ENCODE data around the gene TMEM141.
"Not testable (repeated sequence)": the region's sequence is repeated elsewhere in the genome, so short reads cannot be mapped to it uniquely, and the experiment has no call there.

Gene TMEM141

DNA sequence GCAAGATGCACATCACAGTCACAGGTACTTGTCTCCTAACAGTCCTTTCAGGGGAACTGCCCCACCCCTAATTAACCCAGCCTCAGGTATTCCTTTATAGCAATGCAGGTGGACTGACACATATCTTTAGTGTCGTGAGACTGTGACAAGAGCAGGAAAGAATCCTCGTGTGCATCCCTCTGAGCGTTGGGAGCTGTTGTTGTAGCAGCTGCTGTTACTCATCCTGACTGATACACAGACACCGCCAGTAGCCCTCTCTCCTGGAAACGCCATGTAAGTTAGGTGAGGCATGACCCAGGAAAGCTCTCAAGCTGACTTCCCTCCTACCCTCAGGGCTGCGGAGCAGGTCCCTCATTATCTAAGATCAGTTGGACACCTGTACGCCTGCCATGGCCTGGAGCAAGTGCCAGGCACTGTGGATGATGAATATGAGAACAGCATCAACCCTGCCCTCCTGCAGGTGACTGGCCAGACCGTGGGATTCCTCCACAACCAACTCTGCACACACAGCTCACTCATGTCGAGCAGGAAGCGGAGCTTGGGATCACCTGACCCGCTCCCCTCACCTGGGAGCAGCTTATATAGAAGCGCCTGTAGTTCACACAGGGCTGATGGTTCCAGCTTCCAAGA is 16.6 kb upstream of the TMEM141 start:
- no peak for DNase-seq

GRCh38 chr9:136775191-136775590 is 16.0 kb upstream of the TMEM141 start:
- no peak for DNase-seq

- no peak for DNase-seq
These were observed 14.2 kb upstream of the TMEM141 start for GRCh38 chr9:136776947-136777346.

GRCh38 chr9:136777359-136777758 is 13.8 kb upstream of the TMEM141 start:
- DNase-seq = no peak

GRCh38 chr9:136779808-136780207 is 11.3 kb upstream of the TMEM141 start:
- DNase-seq = no peak

GRCh38 chr9:136782452-136782851 is 8.7 kb upstream of the TMEM141 start:
- no peak for DNase-seq

DNA sequence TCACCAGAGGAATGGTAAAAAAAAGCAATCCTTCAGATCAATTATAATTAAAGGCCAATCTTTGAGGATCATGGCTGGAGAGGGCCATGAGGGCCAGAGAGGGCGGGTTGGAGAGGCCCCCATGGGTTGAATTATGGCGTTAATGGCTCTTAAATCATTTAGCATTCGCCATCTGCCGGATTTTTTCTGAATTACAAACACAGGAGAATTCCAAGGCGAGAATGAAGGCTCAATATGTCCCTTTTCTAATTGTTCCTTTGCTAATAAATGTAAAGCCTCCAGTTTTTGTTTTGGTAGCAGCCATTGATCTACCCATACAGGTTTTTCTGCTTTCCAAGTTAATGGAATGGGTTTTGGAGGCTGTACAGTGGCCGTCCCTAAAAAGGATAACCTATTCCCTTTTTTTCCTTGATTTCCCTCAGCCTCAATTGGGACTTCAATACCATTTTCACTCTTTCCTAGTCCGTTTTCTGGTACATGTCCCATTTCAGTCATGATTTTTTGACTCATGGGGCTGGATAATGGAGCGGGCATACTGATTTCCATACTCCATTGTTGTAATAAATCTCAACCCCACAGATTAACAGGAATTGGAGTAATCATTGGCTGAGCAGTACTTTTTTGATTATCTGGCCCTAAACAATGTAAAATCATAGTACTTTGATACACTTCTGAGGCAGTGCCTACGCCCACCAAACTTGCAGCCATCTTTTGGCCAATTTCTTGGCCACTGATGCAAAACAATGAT is 6.7 kb upstream of the TMEM141 start:
- no peak for DNase-seq

DNA sequence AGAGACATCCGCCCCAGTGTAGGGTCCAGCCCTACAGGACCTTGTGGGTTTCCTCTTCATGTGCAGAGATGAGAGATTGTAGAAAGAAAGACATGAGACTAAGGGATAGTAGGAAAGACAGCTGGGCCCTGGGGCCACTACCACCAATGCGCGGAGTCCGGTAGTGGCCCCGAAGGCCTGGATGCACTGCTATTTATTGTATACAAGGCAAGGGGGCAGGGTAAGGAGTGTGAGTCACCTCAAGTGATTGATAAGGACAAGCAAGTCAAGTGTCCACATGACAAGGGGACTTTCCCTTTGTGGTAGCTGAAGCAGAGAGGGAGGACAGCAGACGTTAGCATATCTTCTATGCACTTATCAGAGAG is 6.2 kb upstream of the TMEM141 start:
- no peak for DNase-seq

DNA sequence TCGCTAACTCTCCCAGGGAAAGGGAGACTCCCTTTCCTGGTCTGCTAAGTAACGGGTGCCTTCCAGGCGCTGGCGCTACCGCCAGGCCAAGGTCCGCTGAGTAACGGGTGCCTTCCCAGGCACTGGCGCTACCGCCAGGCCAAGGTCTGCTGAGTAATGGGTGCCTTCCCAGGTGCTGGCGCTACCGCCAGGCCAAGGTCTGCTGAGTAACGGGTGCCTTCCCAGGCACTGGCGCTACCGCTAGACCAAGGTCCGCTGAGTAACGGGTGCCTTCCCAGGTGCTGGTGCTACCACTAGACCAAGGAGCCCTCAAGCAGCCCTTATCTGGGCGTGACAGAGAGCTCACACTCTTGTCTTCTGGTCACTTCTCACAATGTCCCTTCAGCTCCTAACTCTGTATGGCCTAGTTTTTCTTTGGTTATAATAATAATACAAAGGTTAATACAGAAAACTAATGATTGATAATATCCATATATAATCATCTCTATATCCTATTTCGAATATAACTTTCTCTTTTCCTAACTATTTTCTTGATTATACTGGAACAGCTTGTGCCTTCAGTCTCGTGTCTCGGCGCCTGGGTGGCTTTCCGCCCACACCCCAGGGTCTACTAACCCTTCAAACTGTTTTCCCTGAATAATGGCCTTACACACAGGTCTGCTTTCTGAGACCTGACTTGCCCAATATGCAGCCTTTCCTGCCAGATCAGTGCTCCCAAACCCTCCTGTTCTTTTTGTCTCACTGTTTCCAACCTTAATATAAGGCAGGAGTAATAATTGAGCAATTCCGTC is 5.4 kb upstream of the TMEM141 start:
- not testable (repeated sequence) for DNase-seq

GRCh38 chr9:136786451-136786850 is 4.7 kb upstream of the TMEM141 start:
- DNase-seq = no peak

DNA sequence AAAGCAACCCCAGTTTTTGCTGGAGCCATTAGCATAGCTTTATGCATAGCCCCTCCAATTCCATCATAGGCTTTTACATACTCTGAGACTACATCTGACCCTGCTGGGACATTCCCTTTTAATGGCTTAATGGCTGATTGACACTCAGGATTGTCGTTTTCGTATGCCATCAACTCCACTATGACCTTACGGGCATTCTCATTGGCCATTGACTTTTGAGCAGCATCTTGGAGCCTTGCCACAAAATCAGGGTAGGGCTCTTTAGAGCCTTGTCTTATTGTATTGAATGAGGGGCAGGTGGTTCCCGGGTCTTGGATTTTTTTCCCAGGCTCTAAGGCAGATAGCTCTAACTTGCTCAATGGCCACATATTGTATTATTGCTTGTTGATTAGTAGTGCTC is 4.2 kb upstream of the TMEM141 start:
- not testable (repeated sequence) for DNase-seq

DNA sequence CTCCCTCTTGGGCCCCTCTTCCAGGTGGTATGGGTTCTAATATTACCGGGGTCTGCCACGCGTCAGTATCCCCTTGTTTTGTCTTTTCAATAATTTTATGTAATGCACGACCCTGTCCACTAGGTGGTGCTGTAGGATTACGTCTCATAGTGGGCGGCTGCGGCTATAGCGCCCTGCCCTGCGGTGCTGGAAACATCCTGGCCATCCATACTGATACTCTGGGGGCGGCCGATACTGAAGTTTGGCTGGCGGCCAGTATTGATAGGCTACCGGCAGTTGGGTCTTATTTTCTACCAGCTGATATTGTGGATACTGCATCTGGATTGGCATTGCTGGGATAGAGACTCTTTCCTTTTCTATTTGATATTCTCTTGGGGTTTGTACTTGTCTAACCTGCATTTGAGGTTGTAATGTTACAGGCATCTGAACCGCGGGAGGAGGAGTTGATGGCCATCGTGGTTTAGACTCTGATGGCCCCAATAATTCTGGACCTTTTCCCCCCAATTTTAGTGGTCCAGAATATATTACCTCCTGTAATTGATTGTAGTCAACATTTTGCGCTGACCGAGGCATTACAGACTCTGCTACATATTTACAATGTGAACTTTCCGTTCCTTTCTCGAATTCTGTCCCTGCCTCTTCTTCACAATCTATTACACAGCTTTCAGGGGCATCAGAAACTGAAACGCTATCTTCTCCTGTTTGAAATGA is 3.3 kb upstream of the TMEM141 start:
- no peak for DNase-seq

- not testable (repeated sequence) for DNase-seq
These were observed 2.3 kb upstream of the TMEM141 start for GRCh38 chr9:136788644-136789522.

DNA sequence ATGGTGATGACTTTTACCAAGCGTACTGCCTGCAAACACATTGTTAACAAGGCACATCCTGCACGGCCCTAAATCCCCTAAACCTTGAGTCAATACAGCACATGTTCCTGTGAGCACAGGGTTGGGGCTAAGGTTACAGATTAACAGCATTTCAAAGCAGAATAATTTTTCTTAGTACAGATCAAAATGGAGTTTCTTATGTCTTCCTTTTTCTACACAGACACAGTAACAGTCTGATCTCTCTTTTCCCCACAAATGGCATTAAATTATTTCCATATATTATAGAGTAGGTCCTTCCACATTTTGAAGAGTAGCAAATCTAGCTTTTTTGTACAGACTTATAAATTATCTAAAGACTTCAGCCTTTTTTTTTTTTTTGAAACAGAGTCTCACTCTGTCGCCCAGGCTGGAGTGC is 1.6 kb upstream of the TMEM141 start:
- no peak for DNase-seq

- no peak for DNase-seq
These were observed 552 bp downstream of the TMEM141 start for GRCh38 chr9:136791516-136792276.

- no peak for DNase-seq
These were observed 1.4 kb downstream of the TMEM141 start for GRCh38 chr9:136792321-136793085.

GRCh38 chr9:136793086-136793946 is 2.2 kb downstream of the TMEM141 start:
- no peak for DNase-seq

DNA sequence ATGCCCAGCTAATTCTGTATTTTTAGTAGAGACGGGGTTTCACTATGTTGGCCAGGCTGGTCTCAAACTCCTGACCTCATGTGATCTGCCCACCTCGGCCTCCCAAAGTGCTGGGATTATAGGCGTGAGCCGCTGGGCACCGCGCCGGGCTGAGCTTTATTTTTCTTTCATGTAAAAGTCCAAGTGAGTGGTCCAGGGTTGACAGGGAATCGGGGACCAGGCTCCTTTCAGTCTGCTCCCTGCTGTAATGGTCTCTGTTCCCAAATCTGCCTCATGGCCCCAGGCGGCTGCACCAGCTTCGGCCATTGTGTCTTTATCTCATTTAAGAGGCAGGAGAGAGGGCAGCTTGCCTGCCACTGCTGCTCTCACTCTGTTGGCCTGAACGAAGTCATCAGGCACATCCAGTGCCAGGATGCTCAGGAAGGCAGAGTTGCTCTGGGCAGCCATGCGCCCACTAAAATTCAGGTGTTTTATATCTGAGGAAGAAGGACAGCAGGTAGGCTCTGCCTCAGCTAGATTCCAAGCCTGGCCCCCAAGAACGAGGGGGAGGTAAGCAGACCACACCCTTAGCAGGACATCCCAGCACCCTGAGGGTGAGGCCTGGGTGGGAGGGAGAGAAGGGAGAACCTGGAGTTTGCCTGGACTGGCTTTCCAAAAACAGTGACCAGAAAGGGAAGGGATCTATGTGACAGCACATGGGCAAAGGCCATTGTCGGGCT is 3.3 kb downstream of the TMEM141 start:
- no peak for DNase-seq

DNA sequence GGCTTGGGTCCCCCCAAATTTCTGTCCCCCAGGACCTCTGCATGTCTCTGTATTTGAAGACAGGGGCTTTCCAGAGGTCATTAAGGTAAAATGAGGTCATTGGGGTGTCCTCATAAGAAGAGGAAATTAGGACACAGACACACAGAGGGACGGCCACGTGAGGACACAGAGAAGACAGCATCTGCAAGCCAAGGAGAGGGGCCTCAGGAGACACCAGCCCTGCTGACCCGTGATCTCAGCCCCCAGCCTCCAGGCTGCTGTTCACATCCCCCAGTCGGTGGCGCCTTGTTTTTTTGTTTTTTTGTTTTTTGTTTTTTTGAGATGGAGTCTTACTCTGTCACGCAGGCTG is 3.8 kb downstream of the TMEM141 start:
- DNase-seq = no peak

All from SIG-M5 (cell line).